Heart right ventricle (tissue), 16 donors: ENCODE results near the gene EFNA3. TPM values are rescaled to one million over a fixed set of nuclear protein-coding genes. Genes with fewer than 3 reads are reported as not detected.

Experiments
- ATAC-seq, 8 donors: fragments of 200-7000 bp; cut with Tn5 transposase; one replicate each; pipeline ENCODE4 v1.9.1; 2020; ENCODE audit warnings: mild to moderate bottlenecking in 8 of 8, moderate library complexity in 8 of 8, moderate number of reproducible peaks in 1 of 8
- DNase-seq, 2 donors: peaks; one replicate each; pipeline ENCODE4 v3.0.0-alpha.2; 2020
- H3K27ac ChIP-seq, 10 donors: fragments of 200-600 bp; sonication (generic) in 2 of 10; one replicate each; pipeline versions ENCODE4 v1.5.0 to v1.8.0; 2020 to 2022; ENCODE audit warnings: mild to moderate bottlenecking in 3 of 10
- H3K27me3 ChIP-seq, 7 donors: fragments of 200-600 bp; one replicate each; pipeline ENCODE4 v1.8.0; 2021 to 2022; ENCODE audit warnings: mild to moderate bottlenecking in 2 of 7
- H3K36me3 ChIP-seq, 9 donors: fragments of 200-600 bp; sonication (generic) in 1 of 9; one replicate each; pipeline versions ENCODE4 v1.5.0 to v1.8.0; 2020 to 2022; ENCODE audit warnings: mild to moderate bottlenecking in 2 of 9
- H3K4me1 ChIP-seq, 9 donors: fragments of 200-600 bp; sonication (generic) in 1 of 9; one replicate each; pipeline versions ENCODE4 v1.5.0 to v1.8.0; 2020 to 2022; ENCODE audit warnings: mild to moderate bottlenecking in 4 of 9
- H3K4me3 ChIP-seq, 10 donors: fragments of 200-600 bp; sonication (generic) in 2 of 10; one replicate each; pipeline versions ENCODE4 v1.5.0 to v1.8.0; 2020 to 2022; ENCODE audit warnings: mild to moderate bottlenecking in 7 of 10, moderate library complexity in 2 of 10
- H3K9me3 ChIP-seq, 11 donors: fragments of 200-600 bp in 10 of 11; sonication (generic) in 2 of 11; one replicate each; pipeline versions ENCODE4 v1.5.0 to v1.8.0; 2013 to 2022; ENCODE audit warnings: mild to moderate bottlenecking in 2 of 11, control low read depth in 1 of 11, moderate library complexity in 1 of 11
- CTCF ChIP-seq, 9 donors: fragments of 200-600 bp; sonication (generic) in 2 of 9; IDR thresholded peaks; one replicate each; pipeline versions ENCODE4 v1.5.0 to v1.8.0; 2021 to 2022; ENCODE audit warnings: antibody characterized with exemption in 9 of 9, mild to moderate bottlenecking in 5 of 9, moderate library complexity in 1 of 9
- whole genome bisulfite sequencing, 2 donors: extraction: QIAGEN DNeasy Blood & Tissue Kit; methylation state at CpG; one replicate each; pipeline ENCODE4 v1.1.7; 2013; ENCODE audit warnings: inconsistent platforms in 1 of 2; 5-methylcytosine and 5-hydroxymethylcytosine counted together
- intact Hi-C, 10 donors: fragments of 100-400 bp; cut with DNase I; formaldehyde crosslinking; loops; one replicate each; pipeline versions ENCODE4 v1.11.1 to v1.14.2; 2022
- polyA plus RNA-seq, 2 donors: library from polyadenylated mRNA; stranded (reverse); fragments of 200-250 nt; gene quantifications; one replicate each; pipeline ENCODE4 v1.2.3, GENCODE V29; 2013
- total RNA-seq, 10 donors: library from RNA; stranded (reverse); fragmentation: NEBNext Ultra II Directional in 3 of 10; extraction: Animal tissue kit (Norgen Biotek cat#: 25700) in 3 of 10; gene quantifications; one replicate each; pipeline versions ENCODE4 v1.2.1 to v1.2.4, GENCODE V29; 2021 to 2023
- donor health status: Arrhythmogenic right ventricular cardiomyopathy.
- donor health status: ischemic (EF 13 %, LVEDD 7.1; RV severe dilation, severe dysfunction).
- donor health status: healthy with polysubstance abuse.
- donor health status: DM: no; HTN: yes; CAD: no.
- donor health status: DM: no; HTN: no; CAD: no.
- donor health status: ischemic (EF 25% LVEDD 6.9; RV normal size, moderate dysfunction).
- donor health status: ischemic (EF 25% LVEDD 5.7; RV mildly dilated, moderate dysfunction).
- donor health status: healthy.
- donor health status: DM: yes; HTN: yes; CAD: no.
- donor health status: Ischemic cardiomyopathy.
- donor health status: ischemic (EF 35%, LVEDD 5.7; RV mildly dilated, moderate dysfunction).
- donor health status: nonischemic (EF 11% LVEDD 7.7; RV severe dilation, severe dysfunction).
- donor health status: DM: yes; HTN: yes; CAD: no.
- donor health status: PGD.
- donor health status: ischemic (EF 29% LVEDD 5.4; RV normal size, mild dysfunction).
- donor health status: nonischemic (EF 23%, LVEDD 6.1; RV moderate dilation, normal function).

The EFNA3 gene
- total and polyA plus RNA-seq, 12 donors: 0.23 to 1.9 (median 0.47) TPM; not detected in 1

- intact Hi-C loops: no loop called here
- Histone ChIP-seq H3K9me3 (no peaks in the 10 kb centered on the region), H3K4me3 (no peak overlapping the region), H3K27ac (no peak overlapping the region), H3K36me3 (no peaks in the 10 kb centered on the region), H3K4me1 (peaks cover 0 to 23% (median 2%) of the 10 kb centered on the region in 9 donors), H3K27me3 (no peaks in the 10 kb centered on the region)
- no peak for DNase-seq
- TF ChIP-seq CTCF (IDR thresholded peaks at IDR 0.05): no peak
- peak in 1 of 8 donors; percentile 14 for ATAC-seq
- WGBS, 2 donors: 84 to 88% methylated on average over 3 of the region's 3 CpGs
Measured at GRCh38 chr1:155037043-155037442, 41.6 kb upstream of the EFNA3 start.

- Histone ChIP-seq H3K27ac (no peak overlapping the region), H3K27me3 (no peaks in the 10 kb centered on the region), H3K9me3 (no peaks in the 10 kb centered on the region), H3K4me3 (no peak overlapping the region), H3K36me3 (no peaks in the 10 kb centered on the region), H3K4me1 (peaks cover 0 to 23% (median 2%) of the 10 kb centered on the region in 9 donors)
- ATAC-seq: no peak
- DNase-seq: no peak
- WGBS, 2 donors: 90 to 93% methylated on average over 6 of the region's 6 CpGs
- intact Hi-C loops: no loop called here
- TF ChIP-seq CTCF (IDR thresholded peaks at IDR 0.05): no peak
Measured at GRCh38 chr1:155037851-155038441, 40.7 kb upstream of the EFNA3 start.

GRCh38 chr1:155038602-155039307 is 39.9 kb upstream of the EFNA3 start:
- Histone ChIP-seq H3K27ac (no peak overlapping the region), H3K4me1 (peaks cover 0 to 23% (median 2%) of the 10 kb centered on the region in 9 donors), H3K4me3 (no peak overlapping the region), H3K27me3 (no peaks in the 10 kb centered on the region), H3K9me3 (no peaks in the 10 kb centered on the region), H3K36me3 (no peaks in the 10 kb centered on the region)
- ATAC-seq (peak in 2 of 8 donors; percentile 41 to 55), DNase-seq (no peak)
- intact Hi-C loops: no loop called here
- 49 to 55% methylated on average over 8 of the region's 8 CpGs for WGBS, 2 donors
- no peak for TF ChIP-seq CTCF (IDR thresholded peaks at IDR 0.05)

- Histone ChIP-seq H3K4me3 (no peak overlapping the region), H3K9me3 (no peaks in the 10 kb centered on the region), H3K27ac (no peak overlapping the region), H3K36me3 (no peaks in the 10 kb centered on the region), H3K27me3 (no peaks in the 10 kb centered on the region), H3K4me1 (peaks cover 0 to 24% (median 2%) of the 10 kb centered on the region in 9 donors)
- DNase-seq (no peak), ATAC-seq (no peak)
- no peak for TF ChIP-seq CTCF (IDR thresholded peaks at IDR 0.05)
- intact Hi-C loops: no loop called here
- WGBS, 2 donors: 79% methylated on average over 4 of the region's 4 CpGs
Measured at GRCh38 chr1:155039308-155039669, 39.3 kb upstream of the EFNA3 start.
